Endothelial cell of umbilical vein (primary cell): ENCODE results near the gene TSPYL1. TPM values are rescaled to one million over a fixed set of nuclear protein-coding genes. Genes with fewer than 3 reads are reported as not detected.

Source experiments
- BruUV-seq: library from RNA; stranded (reverse); fragments of 400-500 nt; replicated peaks from 2 replicates; lab custom pipeline; 2021; lab: Mats Ljungman, UMichigan
- CTCF ChIA-PET: fragments of 300-600, 350-600 bp; sonication (Branson Sonifier 250); formaldehyde crosslinking; loops from one replicate; lab custom pipeline; 2021; ENCODE audit warnings: antibody characterized with exemption, inconsistent platforms; lab: Charles Lee
- POLR2A ChIA-PET: fragments of 300-600, 350-600 bp; sonication (Branson Sonifier 250); formaldehyde crosslinking; loops from one replicate; lab custom pipeline; 2021; ENCODE audit warnings: antibody characterized with exemption, inconsistent platforms; lab: Charles Lee
- DNase-seq: peaks from one replicate; pipeline ENCODE4 v3.0.0-alpha.2; 2011; ENCODE audit warnings: low read depth, low spot score
- FAIRE-seq: peaks from 2 replicates; lab custom pipeline; 2011; peaks lifted over from hg19 to GRCh38; lab: Jason Lieb, UNC
- H2AFZ ChIP-seq: 2 replicates; pipeline ENCODE4 v1.6.0; 2012; ENCODE audit warnings: low read depth, low read length, control low read depth, inconsistent platforms
- H3K27ac ChIP-seq: 2 replicates; pipeline ENCODE4 v1.5.1; 2011; ENCODE audit warnings: low read depth, mild to moderate bottlenecking, control low read depth, low read length, moderate library complexity; ENCODE audit not compliant: insufficient read depth
- H3K27me3 ChIP-seq, 2 experiments: 2 replicates each; pipeline versions ENCODE4 v1.6.0 to v1.6.1; 2011; ENCODE audit warnings: low read length in 2 of 2, mixed read lengths in 1 of 2; ENCODE audit not compliant: control insufficient read depth in 2 of 2, insufficient read depth in 2 of 2
- H3K36me3 ChIP-seq, 2 experiments: 2 replicates in 1 of 2; 3 replicates in 1 of 2; pipeline ENCODE4 v1.5.1; 2011; ENCODE audit warnings: low read length in 2 of 2, mild to moderate bottlenecking in 1 of 2, moderate library complexity in 1 of 2; ENCODE audit not compliant: control insufficient read depth in 2 of 2, insufficient read depth in 2 of 2; ENCODE audit errors: extremely low read depth in 1 of 2
- H3K4me1 ChIP-seq: 3 replicates; pipeline ENCODE4 v1.5.1; 2011; ENCODE audit warnings: mild to moderate bottlenecking, low read length; ENCODE audit not compliant: control insufficient read depth, insufficient read depth; ENCODE audit errors: extremely low read depth
- H3K4me2 ChIP-seq: 2 replicates; pipeline ENCODE4 v1.6.1; 2011; ENCODE audit warnings: low read length, control low read depth, mixed read lengths; ENCODE audit not compliant: insufficient read depth
- H3K4me3 ChIP-seq, 3 experiments: fragments of 200-600 bp in 1 of 3; sonication (generic), shearing (Covaris generic) in 1 of 3; replicated peaks in 1 of 3; 2 replicates each; pipeline ENCODE4 v1.5.1; 2011 to 2016; ENCODE audit warnings: control low read depth in 3 of 3, low read length in 3 of 3, mild to moderate bottlenecking in 2 of 3, inconsistent platforms in 1 of 3, low read depth in 1 of 3, moderate library complexity in 1 of 3; ENCODE audit not compliant: insufficient read depth in 1 of 3
- H3K79me2 ChIP-seq: 2 replicates; pipeline ENCODE4 v1.6.0; 2012; ENCODE audit warnings: low read length, inconsistent platforms; ENCODE audit not compliant: control insufficient read depth, insufficient read depth
- H3K9ac ChIP-seq: replicated peaks from 2 replicates; pipeline ENCODE3; 2011; ENCODE audit warnings: low read length, control low read depth; ENCODE audit not compliant: insufficient read depth; ENCODE audit errors: extremely low read depth
- H3K9me1 ChIP-seq: replicated peaks from 3 replicates; pipeline ENCODE4 v1.6.0; 2011; ENCODE audit warnings: mild to moderate bottlenecking, low read length; ENCODE audit not compliant: control insufficient read depth, insufficient read depth; ENCODE audit errors: extremely low read depth
- H3K9me3 ChIP-seq: replicated peaks from 2 replicates; pipeline ENCODE4 v1.5.1; 2012; ENCODE audit warnings: low read length, inconsistent platforms; ENCODE audit not compliant: control insufficient read depth, insufficient read depth
- H4K20me1 ChIP-seq: replicated peaks from 2 replicates; pipeline ENCODE3; 2011; ENCODE audit warnings: mild to moderate bottlenecking, low read length; ENCODE audit not compliant: control insufficient read depth, insufficient read depth; ENCODE audit errors: extremely low read depth
- EZH2 ChIP-seq: IDR thresholded peaks from 2 replicates; pipeline ENCODE4 v1.6.1; 2012; ENCODE audit warnings: borderline replicate concordance, low read depth, mild to moderate bottlenecking, moderate library complexity, low read length, inconsistent platforms; ENCODE audit not compliant: severe bottlenecking
- FOS ChIP-seq: IDR thresholded peaks from 2 replicates; pipeline ENCODE4 v1.6.1; 2011; ENCODE audit warnings: mild to moderate bottlenecking, low read length, moderate library complexity, borderline replicate concordance; ENCODE audit not compliant: insufficient read depth
- GATA2 ChIP-seq: IDR thresholded peaks from 2 replicates; pipeline ENCODE4 v1.7.0; 2011; ENCODE audit warnings: low read depth, mild to moderate bottlenecking, moderate library complexity, mixed read lengths, low read length; ENCODE audit not compliant: insufficient read length, insufficient read depth
- JUN ChIP-seq: IDR thresholded peaks from 2 replicates; pipeline ENCODE4 v1.6.1; 2011; ENCODE audit warnings: borderline replicate concordance, low read depth; ENCODE audit not compliant: insufficient read length, insufficient read depth
- MYC ChIP-seq: IDR thresholded peaks from one replicate; pipeline ENCODE4 v1.6.1; 2011; ENCODE audit warnings: mild to moderate bottlenecking, low read depth, low read length
- POLR2A ChIP-seq: IDR thresholded peaks from 2 replicates; pipeline ENCODE4 v1.6.1; 2012; ENCODE audit warnings: low read depth, mild to moderate bottlenecking, control low read depth, low read length
- POLR2AphosphoS5 ChIP-seq: IDR thresholded peaks from 2 replicates; pipeline ENCODE4 v1.6.1; 2012; ENCODE audit warnings: low read depth, mild to moderate bottlenecking, control low read depth, low read length, moderate library complexity; ENCODE audit not compliant: insufficient read depth
- dilution Hi-C: fragments of 300-500 bp; cut with MboI; formaldehyde crosslinking; loops from one replicate; pipeline ENCODE4 v1.15.0; 2019; ENCODE audit warnings: low sequenced_read_pairs; ENCODE audit not compliant: extremely low pct_ligation_motif_present
- intact Hi-C: fragments of 100-400 bp; cut with micrococcal nuclease; formaldehyde crosslinking; loops from one replicate; pipeline ENCODE4 v1.10.0; 2022
- polyA plus RNA-seq, 4 experiments: library from polyadenylated mRNA; depleted of rRNA in 3 of 4; stranded (reverse) in 3 of 4; unstranded in 1 of 4; fragments of >200 nt; gene quantifications; 2 replicates each; pipeline versions ENCODE4 v1.2.1 to v1.2.3, GENCODE V29; 2011 to 2012; ENCODE audit warnings: missing spikeins in 1 of 4
- total RNA-seq: library from RNA; stranded (reverse); gene quantifications from 2 replicates; pipeline ENCODE4 v1.2.3, GENCODE V29; 2021
- TF ChIP-seq, protein P1 (sequence below), 2 donors: IDR thresholded peaks; 1 replicate in 1 of 2; 2 replicates in 1 of 2; pipeline ENCODE4 v1.5.1; 2011; ENCODE audit warnings: low read length in 2 of 2, mild to moderate bottlenecking in 2 of 2, moderate library complexity in 2 of 2, control low read depth in 1 of 2, inconsistent platforms in 1 of 2, low read depth in 1 of 2; ENCODE audit not compliant: insufficient read depth in 1 of 2; ENCODE audit errors: extremely low read depth in 1 of 2
- TF ChIP-seq, protein P2 (sequence below): IDR thresholded peaks from 2 replicates; pipeline ENCODE4 v1.6.1; 2011; ENCODE audit not compliant: insufficient read depth, insufficient read length

The TSPYL1 gene
- total and polyA plus RNA-seq, 2 donors (not counting 3 experiments of a cell fraction or from before 2014, with no cell fraction given) = 32.1 to 54.5 TPM

DNA sequence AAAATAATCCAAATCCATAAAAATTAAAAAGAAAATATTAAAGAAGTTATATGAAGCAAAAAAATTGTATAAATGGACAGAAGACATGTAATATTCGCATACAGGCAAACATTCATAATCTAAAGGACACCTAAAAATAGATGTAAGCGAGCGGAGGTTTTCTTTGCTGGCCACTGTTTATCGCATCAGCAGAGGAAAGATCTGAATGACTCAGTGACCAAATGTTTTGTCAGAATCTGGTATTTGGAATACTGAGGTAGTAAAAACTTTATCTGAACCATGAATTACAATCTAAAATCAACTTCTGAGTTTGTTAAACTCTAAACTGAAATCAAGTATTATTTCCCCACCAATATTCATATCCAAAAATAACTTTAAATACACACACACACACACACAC is 33.6 kb downstream of the TSPYL1 start:
- POLR2A ChIA-PET = interaction anchor here (0.6 kb wide), 1 partner anchor 371 kb away, joined by 3 read pairs; no protein-coding TSS in a partner anchor
- peak overlapping the region in 1 of 3 experiments; percentile 12 for H3K4me3 ChIP-seq
- peak overlapping the region; percentile 42 for H3K27ac ChIP-seq
- H3K9me3 ChIP-seq = no peaks in the 10 kb centered on the region
- no peaks in the 10 kb centered on the region for H4K20me1 ChIP-seq
- DNase-seq (peak; percentile 75), FAIRE-seq (no peak)
- H3K4me2 ChIP-seq = peak overlapping the region; percentile 80
- intact Hi-C loops = no loop called here
- no peaks in the 10 kb centered on the region for H3K27me3 ChIP-seq
- H3K9me1 ChIP-seq = no peaks in the 10 kb centered on the region
- H3K4me1 ChIP-seq = peaks cover 29% of the 10 kb centered on the region
- H2AFZ ChIP-seq = no peak overlapping the region
- peaks cover 6% of the 10 kb centered on the region for H3K79me2 ChIP-seq
- no TSS peak for BruUV-seq
- H3K9ac ChIP-seq = peak overlapping the region; percentile 29
- CTCF ChIA-PET = interaction anchor here (0.7 to 1.5 kb wide), 4 partner anchors 23 to 289 kb away, joined by 3 to 11 read pairs (median 8); no protein-coding TSS in a partner anchor
- dilution Hi-C loops = no loop called here
- TF ChIP-seq JUN (no peak), POLR2A (no peak), FOS (peak; percentile 61), MYC (no peak), GATA2 (peak; percentile 42), EZH2 (no peak), POLR2AphosphoS5 (no peak)
- TF ChIP-seq, protein P1, sequence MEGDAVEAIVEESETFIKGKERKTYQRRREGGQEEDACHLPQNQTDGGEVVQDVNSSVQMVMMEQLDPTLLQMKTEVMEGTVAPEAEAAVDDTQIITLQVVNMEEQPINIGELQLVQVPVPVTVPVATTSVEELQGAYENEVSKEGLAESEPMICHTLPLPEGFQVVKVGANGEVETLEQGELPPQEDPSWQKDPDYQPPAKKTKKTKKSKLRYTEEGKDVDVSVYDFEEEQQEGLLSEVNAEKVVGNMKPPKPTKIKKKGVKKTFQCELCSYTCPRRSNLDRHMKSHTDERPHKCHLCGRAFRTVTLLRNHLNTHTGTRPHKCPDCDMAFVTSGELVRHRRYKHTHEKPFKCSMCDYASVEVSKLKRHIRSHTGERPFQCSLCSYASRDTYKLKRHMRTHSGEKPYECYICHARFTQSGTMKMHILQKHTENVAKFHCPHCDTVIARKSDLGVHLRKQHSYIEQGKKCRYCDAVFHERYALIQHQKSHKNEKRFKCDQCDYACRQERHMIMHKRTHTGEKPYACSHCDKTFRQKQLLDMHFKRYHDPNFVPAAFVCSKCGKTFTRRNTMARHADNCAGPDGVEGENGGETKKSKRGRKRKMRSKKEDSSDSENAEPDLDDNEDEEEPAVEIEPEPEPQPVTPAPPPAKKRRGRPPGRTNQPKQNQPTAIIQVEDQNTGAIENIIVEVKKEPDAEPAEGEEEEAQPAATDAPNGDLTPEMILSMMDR (IDR thresholded peaks at IDR 0.05; ENCODE audit: extremely low read depth in 1 of 2, insufficient read depth in 1 of 2, low read depth in 1 of 2, low read length in 2 of 2) = no peak
- TF ChIP-seq, protein P2, sequence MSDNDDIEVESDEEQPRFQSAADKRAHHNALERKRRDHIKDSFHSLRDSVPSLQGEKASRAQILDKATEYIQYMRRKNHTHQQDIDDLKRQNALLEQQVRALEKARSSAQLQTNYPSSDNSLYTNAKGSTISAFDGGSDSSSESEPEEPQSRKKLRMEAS = no peak
- H3K36me3 ChIP-seq = peaks cover 0 to 2% of the 10 kb centered on the region in 2 experiments
